HCEC 1CT (cell line): ENCODE data around the gene DEUP1.
"Not testable (repeated sequence)": the region's sequence is repeated elsewhere in the genome, so short reads cannot be mapped to it uniquely, and the experiment has no call there.

Experiments
- DNase-seq: peaks from one replicate; pipeline ENCODE4 v3.0.0-alpha.2; 2017

DEUP1 gene

DNA sequence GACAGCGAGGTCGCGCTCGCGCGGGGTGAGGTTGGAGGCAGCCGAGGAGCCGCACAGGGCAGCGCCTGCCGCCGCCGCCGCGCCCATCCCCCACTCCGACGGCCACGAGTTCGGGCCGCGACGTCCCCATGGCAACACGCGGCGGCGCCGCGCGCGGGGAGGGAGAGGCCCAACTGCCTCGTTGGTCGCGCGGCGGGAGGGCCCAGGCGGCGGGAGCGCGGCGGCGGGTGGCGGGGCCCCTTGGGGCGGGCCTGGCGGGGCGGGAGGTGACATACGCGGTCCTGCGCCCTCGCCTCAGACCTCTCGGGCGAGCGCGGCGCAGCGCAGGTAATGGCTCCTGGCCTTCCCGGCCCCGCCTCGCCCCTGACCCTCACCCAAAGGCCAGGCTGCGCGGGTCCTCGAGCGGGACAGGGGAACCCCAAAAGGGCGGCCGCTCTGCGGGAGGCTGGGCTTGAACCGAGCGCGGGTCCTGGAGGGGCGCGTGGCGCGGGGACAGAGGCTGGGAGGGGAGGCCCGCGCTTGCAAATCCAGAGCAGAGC is at the start of gene DEUP1:
DEUP1 (plus strand) TSS at position 297 of the 539 bp plus-strand sequence. CDS start 1,518 bp downstream, outside the sequence.
- no peak for DNase-seq

DNA sequence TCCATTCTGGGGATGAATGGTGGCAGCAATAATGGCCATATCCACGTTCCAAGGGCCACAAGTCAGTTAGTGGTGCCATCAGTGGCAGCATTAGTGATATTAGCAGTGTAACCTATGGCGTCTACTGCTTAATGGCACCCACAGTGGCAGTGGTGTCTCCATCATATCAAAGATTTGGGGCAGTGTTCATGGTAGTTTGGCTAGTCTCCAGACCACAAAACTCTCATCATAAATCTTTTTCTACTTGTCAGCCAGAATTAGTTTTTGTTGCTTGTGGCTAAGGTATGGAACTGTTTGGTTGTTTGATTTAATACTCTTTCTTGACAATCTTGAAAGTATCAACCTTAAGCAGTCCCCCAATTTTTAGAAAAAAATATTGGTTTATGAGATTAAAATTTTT is 45.1 kb upstream of the DEUP1 start:
- DNase-seq: no peak

GRCh38 chr11:93287434-93287833 is 43.1 kb upstream of the DEUP1 start:
- DNase-seq: no peak

- DNase-seq: no peak
Measured at GRCh38 chr11:93288079-93288478, 42.5 kb upstream of the DEUP1 start.

- DNase-seq: no peak
Measured at GRCh38 chr11:93288767-93289166, 41.8 kb upstream of the DEUP1 start.

DNA sequence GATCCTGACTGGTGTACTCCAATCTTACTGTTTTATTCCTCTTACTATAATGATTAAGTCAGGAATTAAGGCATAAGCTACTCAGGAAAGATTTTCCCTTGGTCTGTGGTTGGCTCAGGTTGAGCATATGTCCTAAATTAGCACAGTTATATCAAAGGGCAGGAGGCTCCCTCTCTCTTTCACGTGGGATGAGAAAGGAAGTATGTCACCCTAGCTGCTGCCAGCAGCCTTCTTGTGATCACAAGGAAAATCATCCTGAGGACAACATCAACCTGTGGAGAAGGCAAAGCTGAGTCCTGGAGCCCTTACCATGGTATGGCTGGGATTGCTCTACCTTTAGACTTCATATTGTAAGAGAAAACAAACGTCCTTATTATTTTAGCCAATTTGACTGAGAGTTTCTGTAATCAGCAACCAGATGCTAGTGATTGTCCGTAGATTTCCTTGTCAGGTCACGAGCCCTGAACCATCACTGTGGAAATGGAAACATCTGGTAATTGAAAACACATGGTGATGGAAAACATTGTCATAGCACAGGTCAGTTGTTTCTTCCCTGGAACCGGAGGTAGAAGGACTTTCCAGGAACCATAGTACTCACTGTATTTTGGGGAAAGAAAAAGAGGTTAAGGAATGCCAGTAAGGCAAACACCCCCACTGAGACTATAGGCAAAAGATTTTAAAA is 40.6 kb upstream of the DEUP1 start:
- no peak for DNase-seq

- DNase-seq: no peak
Measured at GRCh38 chr11:93291110-93291509, 39.4 kb upstream of the DEUP1 start.

GRCh38 chr11:93291898-93292297 is 38.6 kb upstream of the DEUP1 start:
- DNase-seq: no peak

- DNase-seq: no peak
Measured at GRCh38 chr11:93295921-93296575, 34.5 kb upstream of the DEUP1 start.

GRCh38 chr11:93303689-93304088 is 26.9 kb upstream of the DEUP1 start:
- DNase-seq: no peak

DNA sequence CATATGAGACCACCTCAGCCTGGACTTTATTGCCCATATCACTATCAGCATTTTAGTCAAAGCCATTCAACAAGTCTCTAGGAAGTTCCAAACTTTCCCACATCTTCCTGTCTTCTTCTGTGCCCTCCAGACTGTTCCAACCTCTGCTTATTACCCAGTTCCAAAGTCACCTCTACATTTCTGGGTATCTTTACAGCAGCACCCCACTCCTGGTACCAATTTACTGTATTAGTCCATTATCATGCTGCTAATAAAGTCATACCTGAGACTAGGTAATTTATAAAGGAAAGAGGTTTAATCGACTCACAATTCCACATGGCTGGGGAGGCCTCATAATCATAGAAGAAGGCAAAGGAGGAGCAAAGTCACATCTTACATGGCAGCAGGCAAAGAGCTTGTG is 16.1 kb upstream of the DEUP1 start:
- DNase-seq: not testable (repeated sequence)

- no peak for DNase-seq
Measured at GRCh38 chr11:93319224-93319839, 11.2 kb upstream of the DEUP1 start.

DNA sequence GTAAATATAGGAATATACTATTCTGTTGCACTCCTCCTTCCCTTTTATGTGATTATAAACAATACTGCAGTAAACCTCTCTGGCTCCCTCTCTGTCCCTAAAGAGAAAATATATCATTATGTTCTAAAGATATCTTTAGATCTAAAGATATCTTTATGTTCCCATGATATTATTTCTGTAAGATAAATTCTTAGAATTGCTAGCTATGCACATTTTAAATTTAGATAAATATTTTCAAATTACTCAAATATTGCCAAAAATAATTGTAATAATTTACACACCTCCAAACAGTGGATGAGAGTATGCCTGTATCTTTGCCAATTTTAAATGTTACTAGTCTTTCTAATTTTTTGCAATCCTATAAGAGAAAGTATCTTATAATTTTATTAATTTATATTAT is 10.3 kb upstream of the DEUP1 start:
- no peak for DNase-seq

GRCh38 chr11:93322207-93322606 is 8.3 kb upstream of the DEUP1 start:
- no peak for DNase-seq

DNA sequence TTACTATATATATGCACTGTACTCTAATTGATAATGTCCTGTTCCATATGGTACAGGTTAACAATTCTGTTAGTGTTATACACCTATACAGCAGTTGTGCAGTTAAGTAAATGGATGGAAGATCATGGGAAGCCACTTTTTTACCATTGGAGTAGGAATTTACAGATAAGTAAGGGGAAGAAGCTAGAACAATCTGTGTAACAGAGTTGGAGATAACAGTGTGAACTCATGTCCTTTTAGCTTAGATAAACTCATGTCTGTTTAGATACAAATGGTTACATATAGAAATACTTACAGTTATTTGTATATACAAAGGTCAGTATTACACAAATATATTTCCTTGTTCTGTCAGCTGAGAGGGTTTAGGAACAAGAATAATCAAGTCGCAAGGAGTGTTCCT is 6.8 kb upstream of the DEUP1 start:
- DNase-seq: no peak

DNA sequence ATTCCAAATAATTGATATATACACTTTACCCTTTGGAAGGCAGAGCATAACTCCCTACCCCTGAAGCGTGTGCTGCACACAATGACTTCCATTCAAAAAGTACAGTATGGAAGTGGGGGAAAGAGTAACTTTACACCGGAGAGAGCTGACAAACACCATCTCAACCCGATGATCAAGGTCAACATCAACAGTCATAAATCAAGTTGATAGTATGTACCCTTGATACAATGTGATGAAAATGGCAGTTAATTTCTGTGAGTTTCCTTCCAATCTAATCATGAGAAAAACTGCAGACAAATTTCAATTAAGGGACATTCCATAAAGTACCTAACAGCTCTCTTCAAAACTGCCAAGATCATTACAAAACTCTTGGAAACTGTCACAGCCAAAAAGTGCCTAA is 6.0 kb upstream of the DEUP1 start:
- DNase-seq: no peak

DNA sequence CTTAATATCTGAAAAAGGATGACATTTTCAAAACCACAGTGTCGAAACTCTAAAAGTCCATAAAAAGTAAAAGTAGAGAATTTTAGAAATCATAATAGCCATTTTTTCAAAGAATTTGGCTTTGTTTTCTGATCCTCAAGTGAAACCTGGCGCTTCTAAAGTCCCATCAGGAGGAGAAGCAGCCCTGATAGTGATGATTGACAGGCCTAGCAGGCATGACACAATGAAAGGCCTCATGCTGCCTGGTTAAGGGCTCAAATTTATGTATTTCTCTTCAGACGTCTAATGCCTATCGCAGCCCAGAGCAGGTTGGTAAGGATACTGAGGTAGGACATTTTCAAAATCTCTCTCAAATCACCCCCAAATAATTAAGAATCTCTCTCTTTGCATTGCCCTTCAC is 3.9 kb upstream of the DEUP1 start:
- DNase-seq: no peak

GRCh38 chr11:93329936-93330445 is 551 bp upstream of the DEUP1 start:
- DNase-seq: no peak

DNA sequence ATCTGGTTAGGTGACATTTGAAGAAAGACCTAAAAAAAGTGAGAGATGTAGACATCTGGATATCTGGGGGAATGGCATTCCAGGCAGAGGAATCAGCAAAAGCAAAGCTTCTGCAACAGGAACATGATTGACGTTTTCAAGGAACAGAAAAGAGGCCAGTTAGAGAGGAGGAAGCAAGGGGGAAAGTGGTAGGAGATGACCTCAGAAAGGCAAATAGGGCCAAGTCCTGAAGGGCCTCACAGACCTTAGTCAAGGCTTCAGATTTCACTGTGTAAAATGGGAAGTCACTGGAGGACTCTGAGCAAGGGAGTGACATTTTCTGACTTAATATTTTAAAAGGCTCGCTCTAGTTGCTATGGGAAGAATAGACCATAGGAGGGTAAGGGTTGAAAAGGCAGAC is 9.7 kb downstream of the DEUP1 start:
- DNase-seq: no peak

GRCh38 chr11:93344855-93345333 is 14.4 kb downstream of the DEUP1 start:
- no peak for DNase-seq

DNA sequence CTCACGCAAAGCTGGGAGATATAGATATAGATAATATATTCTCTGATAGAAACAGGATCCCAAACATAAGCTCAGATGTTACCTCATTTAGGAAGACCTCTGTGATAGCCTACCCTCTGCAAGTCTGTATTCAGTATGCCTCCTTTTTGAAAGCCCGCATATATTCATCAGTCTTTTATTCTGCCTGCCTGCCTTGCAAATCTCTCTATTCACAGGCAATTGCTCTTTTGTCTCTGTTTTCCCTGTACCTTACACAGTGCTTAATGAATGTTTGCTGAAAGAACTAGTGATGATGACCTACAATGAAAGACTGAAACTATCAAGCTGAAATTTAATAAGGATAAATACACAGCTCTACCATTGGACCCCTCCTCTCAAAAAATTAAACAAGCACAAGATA is 18.4 kb downstream of the DEUP1 start:
- DNase-seq: no peak

DNA sequence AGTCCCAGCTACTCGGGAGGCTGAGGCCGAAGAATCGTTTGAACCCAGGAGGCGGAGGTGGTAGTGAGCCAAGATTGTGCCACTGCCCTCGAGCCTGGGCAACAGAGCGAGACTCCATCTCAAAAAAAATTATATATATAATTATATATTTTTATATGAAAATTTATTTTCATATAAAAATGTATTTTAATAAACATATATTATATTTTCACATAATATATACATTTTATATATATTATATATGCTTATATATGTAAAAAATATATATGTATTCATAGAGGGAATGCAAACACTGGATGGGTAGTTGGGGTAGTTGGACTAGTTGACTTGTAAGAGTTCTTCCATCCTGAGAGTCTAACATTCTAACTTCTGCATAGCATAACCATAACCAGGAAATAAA is 20.3 kb downstream of the DEUP1 start:
- DNase-seq: no peak

- no peak for DNase-seq
Measured at GRCh38 chr11:93359396-93359795, 28.9 kb downstream of the DEUP1 start.

- no peak for DNase-seq
Measured at GRCh38 chr11:93361435-93361834, 30.9 kb downstream of the DEUP1 start.
